Thyroid gland (tissue), 4 donors: ENCODE results near the gene OAS1.

ENCODE experiments used
- POLR2A ChIP-seq, 2 donors: fragments of 450-650 bp; IDR thresholded peaks; one replicate each; pipeline ENCODE4 v1.6.1; 2017; ENCODE audit warnings: antibody characterized with exemption in 2 of 2, mild to moderate bottlenecking in 2 of 2, moderate library complexity in 1 of 2
- TF ChIP-seq, protein P1 (sequence below), 6 experiments: fragments of 200-600 bp in 3 of 6; fragments of 450-650 bp in 3 of 6; sonication (generic) in 3 of 6; IDR thresholded peaks; one replicate each; pipeline ENCODE4 v1.5.1; 2016 to 2019; ENCODE audit warnings: antibody characterized with exemption in 6 of 6, mild to moderate bottlenecking in 2 of 6, inconsistent platforms in 1 of 6, moderate library complexity in 1 of 6

- no peak for TF ChIP-seq POLR2A (IDR thresholded peaks at IDR 0.05)
- TF ChIP-seq, protein P1, sequence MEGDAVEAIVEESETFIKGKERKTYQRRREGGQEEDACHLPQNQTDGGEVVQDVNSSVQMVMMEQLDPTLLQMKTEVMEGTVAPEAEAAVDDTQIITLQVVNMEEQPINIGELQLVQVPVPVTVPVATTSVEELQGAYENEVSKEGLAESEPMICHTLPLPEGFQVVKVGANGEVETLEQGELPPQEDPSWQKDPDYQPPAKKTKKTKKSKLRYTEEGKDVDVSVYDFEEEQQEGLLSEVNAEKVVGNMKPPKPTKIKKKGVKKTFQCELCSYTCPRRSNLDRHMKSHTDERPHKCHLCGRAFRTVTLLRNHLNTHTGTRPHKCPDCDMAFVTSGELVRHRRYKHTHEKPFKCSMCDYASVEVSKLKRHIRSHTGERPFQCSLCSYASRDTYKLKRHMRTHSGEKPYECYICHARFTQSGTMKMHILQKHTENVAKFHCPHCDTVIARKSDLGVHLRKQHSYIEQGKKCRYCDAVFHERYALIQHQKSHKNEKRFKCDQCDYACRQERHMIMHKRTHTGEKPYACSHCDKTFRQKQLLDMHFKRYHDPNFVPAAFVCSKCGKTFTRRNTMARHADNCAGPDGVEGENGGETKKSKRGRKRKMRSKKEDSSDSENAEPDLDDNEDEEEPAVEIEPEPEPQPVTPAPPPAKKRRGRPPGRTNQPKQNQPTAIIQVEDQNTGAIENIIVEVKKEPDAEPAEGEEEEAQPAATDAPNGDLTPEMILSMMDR (IDR thresholded peaks at IDR 0.05), result no peak
Measured at GRCh38 chr12:112913038-112913688, 6.4 kb downstream of the OAS1 start.
